Osteoblast (primary cell): Measurements from ENCODE around the gene TAF1A. TPM values are rescaled to one million over a fixed set of nuclear protein-coding genes. Genes with fewer than 3 reads are reported as not detected.

Source experiments
- DNase-seq: peaks from one replicate; pipeline ENCODE4 v3.0.0; 2011; ENCODE audit warnings: low spot score, mixed read lengths; ENCODE audit not compliant: insufficient read length; ENCODE audit errors: missing footprints
- H2AFZ ChIP-seq: 2 replicates; pipeline ENCODE4 v1.6.0; 2011; ENCODE audit warnings: mild to moderate bottlenecking, low read length
- H3K27ac ChIP-seq: 2 replicates; pipeline ENCODE4 v1.5.1; 2011; ENCODE audit warnings: mild to moderate bottlenecking, low read depth, low read length, moderate library complexity
- H3K27me3 ChIP-seq: 2 replicates; pipeline ENCODE4 v1.6.0; 2012; ENCODE audit warnings: mild to moderate bottlenecking, control low read depth, inconsistent platforms, low read length, moderate library complexity; ENCODE audit not compliant: insufficient read depth
- H3K36me3 ChIP-seq: 2 replicates; pipeline ENCODE4 v1.5.1; 2011; ENCODE audit warnings: mild to moderate bottlenecking, low read length, control low read depth, moderate library complexity; ENCODE audit not compliant: insufficient read depth
- H3K4me1 ChIP-seq: 2 replicates; pipeline ENCODE4 v1.5.1; 2011; ENCODE audit warnings: mild to moderate bottlenecking, low read length, control low read depth, moderate library complexity; ENCODE audit not compliant: insufficient read depth
- H3K4me2 ChIP-seq: 2 replicates; pipeline ENCODE4 v1.6.0; 2011; ENCODE audit warnings: mild to moderate bottlenecking, low read length; ENCODE audit not compliant: insufficient read depth
- H3K4me3 ChIP-seq: fragments of 200-600 bp; sonication (generic); 3 replicates; pipeline ENCODE4 v1.5.1; 2012; ENCODE audit warnings: mild to moderate bottlenecking, low read length, inconsistent platforms; ENCODE audit not compliant: insufficient read depth
- H3K79me2 ChIP-seq: 2 replicates; pipeline ENCODE4 v1.6.0; 2012; ENCODE audit warnings: mild to moderate bottlenecking, low read length, control low read depth, inconsistent platforms; ENCODE audit not compliant: insufficient read depth
- H3K9me3 ChIP-seq: 2 replicates; pipeline ENCODE4 v1.5.1; 2011; ENCODE audit warnings: low read depth, low read length, control low read depth
- H4K20me1 ChIP-seq: 2 replicates; pipeline ENCODE4 v1.6.0; 2012; ENCODE audit warnings: mild to moderate bottlenecking, low read length, control low read depth; ENCODE audit not compliant: insufficient read depth
- total RNA-seq: library from RNA; depleted of rRNA; stranded (reverse); fragments of >200 nt; gene quantifications from 2 replicates; pipeline ENCODE4 v1.2.3, GENCODE V29; 2012
- TF ChIP-seq, protein P1 (sequence below): IDR thresholded peaks from 2 replicates; pipeline ENCODE4 v1.5.1; 2011; ENCODE audit warnings: mild to moderate bottlenecking, low read depth, low read length, moderate library complexity; ENCODE audit errors: extremely low read depth

Gene TAF1A
- total RNA-seq, 1 donor, result 9.4 TPM

DNA sequence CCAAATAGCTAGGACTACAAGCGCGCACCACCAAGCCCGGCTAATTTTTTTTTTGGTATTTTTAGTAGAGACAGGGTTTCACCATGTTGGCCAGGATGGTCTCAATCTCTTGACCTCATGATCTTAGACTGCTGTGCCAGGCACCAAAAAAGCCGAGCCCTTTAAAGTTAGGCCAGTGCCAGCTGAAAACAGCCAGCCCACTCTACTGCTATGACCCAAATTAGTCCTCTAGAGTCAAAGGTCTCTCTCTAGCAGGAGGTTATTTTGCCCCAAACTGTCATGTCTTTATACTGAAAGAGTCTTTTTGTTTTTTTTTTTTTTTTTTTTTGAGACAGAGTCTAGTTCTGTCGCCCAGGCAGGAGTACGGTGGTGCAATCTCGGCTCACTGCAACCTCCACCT lies 32.2 kb downstream of the TAF1A start:
- Histone ChIP-seq H3K27me3 (no peaks in the 10 kb centered on the region), H3K4me2 (no peak overlapping the region), H3K79me2 (no peaks in the 10 kb centered on the region), H3K4me3 (no peak overlapping the region), H2AFZ (no peak overlapping the region), H3K36me3 (peaks cover 14% of the 10 kb centered on the region), H4K20me1 (no peaks in the 10 kb centered on the region), H3K9me3 (no peaks in the 10 kb centered on the region), H3K4me1 (no peaks in the 10 kb centered on the region), H3K27ac (no peak overlapping the region)
- TF ChIP-seq, protein P1, sequence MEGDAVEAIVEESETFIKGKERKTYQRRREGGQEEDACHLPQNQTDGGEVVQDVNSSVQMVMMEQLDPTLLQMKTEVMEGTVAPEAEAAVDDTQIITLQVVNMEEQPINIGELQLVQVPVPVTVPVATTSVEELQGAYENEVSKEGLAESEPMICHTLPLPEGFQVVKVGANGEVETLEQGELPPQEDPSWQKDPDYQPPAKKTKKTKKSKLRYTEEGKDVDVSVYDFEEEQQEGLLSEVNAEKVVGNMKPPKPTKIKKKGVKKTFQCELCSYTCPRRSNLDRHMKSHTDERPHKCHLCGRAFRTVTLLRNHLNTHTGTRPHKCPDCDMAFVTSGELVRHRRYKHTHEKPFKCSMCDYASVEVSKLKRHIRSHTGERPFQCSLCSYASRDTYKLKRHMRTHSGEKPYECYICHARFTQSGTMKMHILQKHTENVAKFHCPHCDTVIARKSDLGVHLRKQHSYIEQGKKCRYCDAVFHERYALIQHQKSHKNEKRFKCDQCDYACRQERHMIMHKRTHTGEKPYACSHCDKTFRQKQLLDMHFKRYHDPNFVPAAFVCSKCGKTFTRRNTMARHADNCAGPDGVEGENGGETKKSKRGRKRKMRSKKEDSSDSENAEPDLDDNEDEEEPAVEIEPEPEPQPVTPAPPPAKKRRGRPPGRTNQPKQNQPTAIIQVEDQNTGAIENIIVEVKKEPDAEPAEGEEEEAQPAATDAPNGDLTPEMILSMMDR, result no peak
- DNase-seq, result no peak

DNA sequence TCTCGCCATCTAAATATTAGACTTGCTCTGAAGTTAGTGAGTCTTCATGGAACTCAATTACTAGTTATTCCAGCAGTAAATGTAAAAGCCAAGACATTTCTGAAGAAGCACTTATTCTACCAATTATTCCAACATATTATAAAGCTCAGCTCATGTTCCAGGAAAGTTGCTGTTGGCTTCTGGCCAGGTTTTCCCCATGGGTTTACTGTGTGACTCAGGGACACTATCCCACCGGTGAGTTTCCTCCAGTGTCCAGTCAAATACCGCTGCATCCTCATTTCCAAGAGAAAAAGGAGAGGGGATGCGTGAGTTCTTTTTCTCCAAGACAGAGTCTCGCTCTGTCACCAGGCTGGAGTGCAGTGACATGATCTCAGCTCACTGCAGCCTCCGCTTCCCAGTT lies 32.6 kb downstream of the TAF1A start:
- no peaks in the 10 kb centered on the region for H3K79me2 ChIP-seq
- TF ChIP-seq, protein P1, result no peak
- no peaks in the 10 kb centered on the region for H3K27me3 ChIP-seq
- H2AFZ ChIP-seq, result no peak overlapping the region
- no peaks in the 10 kb centered on the region for H3K9me3 ChIP-seq
- DNase-seq, result no peak
- no peak overlapping the region for H3K4me2 ChIP-seq
- H3K27ac ChIP-seq, result no peak overlapping the region
- H3K4me3 ChIP-seq, result no peak overlapping the region
- H3K36me3 ChIP-seq, result peaks cover 14% of the 10 kb centered on the region
- H4K20me1 ChIP-seq, result no peaks in the 10 kb centered on the region
- H3K4me1 ChIP-seq, result no peaks in the 10 kb centered on the region

DNA sequence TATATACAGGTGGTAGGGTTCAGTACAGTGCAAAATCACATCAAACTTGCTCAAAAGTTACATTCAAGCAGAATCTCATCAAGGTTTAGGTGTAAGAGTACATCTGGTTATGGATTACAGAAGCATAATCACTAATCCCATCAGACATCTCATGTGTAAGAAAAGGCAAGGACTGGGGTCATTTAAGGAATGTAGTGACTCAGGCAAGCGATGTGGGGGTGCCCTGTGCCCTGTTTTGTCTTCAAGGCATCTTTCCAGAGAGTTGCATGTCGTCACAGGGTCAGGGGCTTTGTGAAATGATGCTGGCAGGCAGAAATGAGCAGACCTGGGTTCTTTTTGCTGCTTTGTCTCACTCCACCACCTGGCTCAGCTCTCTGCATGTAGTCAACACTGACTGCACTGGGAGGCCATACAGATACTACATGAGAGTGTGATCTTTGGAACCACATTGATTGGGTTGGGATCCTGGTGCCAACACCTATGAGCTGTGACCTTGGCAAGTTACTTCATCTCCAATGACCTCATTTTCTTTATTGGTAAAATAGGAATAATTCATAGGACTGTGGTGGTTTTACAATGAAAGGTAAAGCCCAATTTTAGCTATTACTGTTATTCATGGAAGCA lies 33.6 kb downstream of the TAF1A start:
- TF ChIP-seq, protein P1, result no peak
- no peak for DNase-seq
- Histone ChIP-seq H3K36me3 (peaks cover 11% of the 10 kb centered on the region), H3K27ac (no peak overlapping the region), H3K27me3 (no peaks in the 10 kb centered on the region), H3K9me3 (no peaks in the 10 kb centered on the region), H4K20me1 (no peaks in the 10 kb centered on the region), H3K4me1 (no peaks in the 10 kb centered on the region), H2AFZ (no peak overlapping the region), H3K4me3 (no peak overlapping the region), H3K79me2 (no peaks in the 10 kb centered on the region), H3K4me2 (no peak overlapping the region)

DNA sequence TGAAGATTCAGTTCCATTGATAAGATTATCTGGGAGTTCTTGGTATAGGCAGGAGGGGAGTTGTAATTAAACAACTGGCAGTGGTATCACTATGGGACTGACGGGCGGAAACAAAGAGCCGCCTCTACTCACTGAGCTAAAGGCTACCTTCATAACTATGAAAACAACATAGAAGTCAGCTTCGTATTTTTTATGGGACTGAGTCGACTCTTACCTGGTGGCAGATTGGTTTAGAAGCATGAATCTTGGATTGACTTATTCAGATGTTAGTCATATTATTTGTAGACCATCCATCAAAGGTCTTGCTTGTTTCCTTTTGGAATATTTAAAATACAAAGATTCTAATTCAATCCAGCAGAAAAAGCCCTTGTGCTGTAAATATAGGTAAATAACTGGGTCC lies 35.6 kb downstream of the TAF1A start:
- Histone ChIP-seq H3K4me1 (no peaks in the 10 kb centered on the region), H3K79me2 (no peaks in the 10 kb centered on the region), H3K27ac (no peak overlapping the region), H2AFZ (no peak overlapping the region), H3K36me3 (peaks cover 7% of the 10 kb centered on the region), H3K4me2 (no peak overlapping the region), H3K27me3 (no peaks in the 10 kb centered on the region), H3K9me3 (no peaks in the 10 kb centered on the region), H4K20me1 (no peaks in the 10 kb centered on the region), H3K4me3 (no peak overlapping the region)
- TF ChIP-seq, protein P1, result no peak
- DNase-seq, result no peak
